K562 (cell line): Measurements from ENCODE around the gene PEX5L.

Source experiments
- CAMTA2 ChIP-seq: fragments of 250-450 bp; sonication (Bioruptor Pico); conservative IDR thresholded peaks from 2 replicates; pipeline ENCODE4 v1.5.1; 2022
- ETV6 ChIP-seq, 3 experiments: fragments of 150-350 bp in 1 of 3; sonication (generic) in 1 of 3; formaldehyde crosslinking in 1 of 3; IDR thresholded peaks; 2 replicates each; pipeline versions ENCODE4 v1.6.1 to v1.8.0; 2014 to 2022; ENCODE audit warnings: borderline replicate concordance in 2 of 3, low read depth in 2 of 3, antibody characterized with exemption in 1 of 3, low read length in 1 of 3, mild to moderate bottlenecking in 1 of 3, missing genetic modification reagents in 1 of 3
- GTF2F1 ChIP-seq: IDR thresholded peaks from 2 replicates; pipeline ENCODE4 v1.6.1; 2011; ENCODE audit warnings: low read depth, low read length, improper control_type of control experiment
- IRF1 ChIP-seq: sonication (generic); formaldehyde crosslinking; IDR thresholded peaks from 2 replicates; pipeline ENCODE4 v1.8.0; 2022; ENCODE audit warnings: missing genetic modification reagents, mild to moderate bottlenecking, borderline replicate concordance
- LEF1 ChIP-seq: fragments of 450-650 bp; IDR thresholded peaks from 2 replicates; pipeline ENCODE4 v1.6.1; 2016; ENCODE audit warnings: mild to moderate bottlenecking
- NONO ChIP-seq, 2 experiments: fragments of 200-400 bp in 1 of 2; fragments of 450-650 bp in 1 of 2; formaldehyde crosslinking in 1 of 2; IDR thresholded peaks; 2 replicates each; pipeline ENCODE4 v1.6.1; 2017; ENCODE audit warnings: low read depth in 2 of 2, mild to moderate bottlenecking in 2 of 2, moderate library complexity in 2 of 2, low read length in 1 of 2
- POLR2A ChIP-seq: fragments of 450-650 bp; conservative IDR thresholded peaks from 2 replicates; pipeline ENCODE4 v1.6.1; 2016
- PRMT5 ChIP-seq: sonication (generic); formaldehyde crosslinking; IDR thresholded peaks from 2 replicates; pipeline ENCODE4 v1.5.0; 2020; ENCODE audit warnings: missing genetic modification reagents
- RAD21 ChIP-seq, 2 experiments: fragments of 250-450 bp in 1 of 2; fragments of 450-650 bp in 1 of 2; sonication (Bioruptor Pico) in 1 of 2; formaldehyde crosslinking in 1 of 2; IDR thresholded peaks in 1 of 2; conservative IDR thresholded peaks in 1 of 2; 2 replicates each; pipeline versions ENCODE4 v1.4.0 to v1.8.0; 2020 to 2022; ENCODE audit warnings: mild to moderate bottlenecking in 2 of 2, moderate library complexity in 1 of 2
- RNF2 ChIP-seq: sonication (generic); IDR thresholded peaks from 2 replicates; pipeline ENCODE4 v1.6.1; 2016
- SMC3 ChIP-seq: conservative IDR thresholded peaks from 2 replicates; pipeline ENCODE4 v1.6.1; 2011; ENCODE audit warnings: low read depth, low read length, improper control_type of control experiment; ENCODE audit not compliant: insufficient read depth
- ZBTB33 ChIP-seq: sonication (generic); formaldehyde crosslinking; IDR thresholded peaks from 2 replicates; pipeline ENCODE4 v1.8.1; 2023; ENCODE audit warnings: mild to moderate bottlenecking, missing genetic modification reagents
- ZNF175 ChIP-seq: fragments of 200-800 bp; sonication (Bioruptor generic); IDR thresholded peaks from 2 replicates; pipeline ENCODE4 v1.6.1; 2016; ENCODE audit warnings: low read depth, mild to moderate bottlenecking, missing genetic modification characterization, missing compliant biosample characterization
- ZNF561 ChIP-seq: fragments of 450-650 bp; formaldehyde crosslinking; conservative IDR thresholded peaks from 2 replicates; pipeline ENCODE4 v1.4.0; 2020; ENCODE audit warnings: mild to moderate bottlenecking, moderate library complexity

- TF ChIP-seq GTF2F1: no peak
- no peak for TF ChIP-seq IRF1 (CRISPR knock-in tag)
- no peak for TF ChIP-seq ETV6 (IDR thresholded peaks at IDR 0.05; ENCODE audit: borderline replicate concordance in 1 of 2, low read depth in 2 of 2, low read length in 1 of 2)
- no peak for TF ChIP-seq ETV6 (CRISPR knock-in tag; IDR thresholded peaks at IDR 0.05; ENCODE audit: borderline replicate concordance)
- TF ChIP-seq ZBTB33: no peak
- no peak for TF ChIP-seq SMC3
- no peak for TF ChIP-seq ZNF175
- TF ChIP-seq LEF1: no peak
- no peak for TF ChIP-seq PRMT5 (CRISPR knock-in tag)
- no peak for TF ChIP-seq CAMTA2 (CRISPR knock-in tag)
- TF ChIP-seq POLR2A: no peak
- TF ChIP-seq RAD21 (CRISPR knock-in tag; conservative IDR thresholded peaks at IDR 0.05 in 1 of 2, IDR thresholded peaks at IDR 0.05 in 1 of 2): no peak
- TF ChIP-seq ZNF561: no peak
- TF ChIP-seq NONO (IDR thresholded peaks at IDR 0.05; ENCODE audit: low read depth in 2 of 2, low read length in 1 of 2): no peak
- no peak for TF ChIP-seq RNF2
These were observed 240.3 kb downstream of the PEX5L start for GRCh38 chr3:179796421-179796820.
